ENCODE data around the gene ATM.

The ATM gene

GRCh38 chr11:108316061-108316460 lies 93.2 kb downstream of the ATM start:
- POLR2A ChIA-PET (ENCODE audit: low non-redundant PET), result no interaction called here
- TF ChIP-seq CTCF (conservative IDR thresholded peaks at IDR 0.05; ENCODE audit: low read depth), result no peak
- CTCF ChIA-PET, result no interaction called here
- H3K27ac ChIP-seq, result no peak overlapping the region
- no peak for DNase-seq (ENCODE audit: low spot score)

GRCh38 chr11:108319541-108320145 lies 96.8 kb downstream of the ATM start:
- no peak for TF ChIP-seq CTCF (conservative IDR thresholded peaks at IDR 0.05; ENCODE audit: low read depth)
- DNase-seq (ENCODE audit: low spot score), result no peak
- CTCF ChIA-PET, result interaction anchor here (0.6 kb wide), 1 partner anchor 41 kb away, joined by 3 read pairs; no protein-coding TSS in a partner anchor

GRCh38 chr11:108322666-108323065 lies 99.8 kb downstream of the ATM start:
- DNase-seq (ENCODE audit: low spot score), result no peak
- H3K27ac ChIP-seq, result no peak overlapping the region
- no peak for TF ChIP-seq CTCF (conservative IDR thresholded peaks at IDR 0.05; ENCODE audit: low read depth)
- ChIA-PET POLR2A (ENCODE audit: low non-redundant PET) (no interaction called here), CTCF (no interaction called here)

More at GRCh38 chr11:108319541-108320145, 96.8 kb downstream of the ATM start:
- POLR2A ChIA-PET (ENCODE audit: low non-redundant PET), result no interaction called here
- H3K27ac ChIP-seq, result no peak overlapping the region

- no peak for TF ChIP-seq CTCF (conservative IDR thresholded peaks at IDR 0.05; ENCODE audit: low read depth)
- CTCF ChIA-PET, result interaction anchor here (0.8 kb wide), 1 partner anchor 53 kb away, joined by 3 read pairs; no protein-coding TSS in a partner anchor
- H3K27ac ChIP-seq, result no peak overlapping the region
- DNase-seq (ENCODE audit: low spot score), result no peak
- POLR2A ChIA-PET (ENCODE audit: low non-redundant PET), result no interaction called here
Measured at GRCh38 chr11:108324587-108324986, 101.7 kb downstream of the ATM start.

GRCh38 chr11:108333403-108333899 lies 110.6 kb downstream of the ATM start:
- no peak overlapping the region for H3K27ac ChIP-seq
- no peak for TF ChIP-seq CTCF (conservative IDR thresholded peaks at IDR 0.05; ENCODE audit: low read depth)
- CTCF ChIA-PET, result interaction anchor here (0.7 kb wide), 1 partner anchor 74 kb away, joined by 4 read pairs; no protein-coding TSS in a partner anchor

GRCh38 chr11:108338750-108339149 lies 115.9 kb downstream of the ATM start:
- no peak overlapping the region for H3K27ac ChIP-seq
- ChIA-PET POLR2A (ENCODE audit: low non-redundant PET) (no interaction called here), CTCF (no interaction called here)
- no peak for DNase-seq (ENCODE audit: low spot score)
- TF ChIP-seq CTCF (conservative IDR thresholded peaks at IDR 0.05; ENCODE audit: low read depth), result no peak

More at GRCh38 chr11:108333403-108333899, 110.6 kb downstream of the ATM start:
- no peak for DNase-seq (ENCODE audit: low spot score)
- POLR2A ChIA-PET (ENCODE audit: low non-redundant PET), result no interaction called here
